AG04449 (cell line): ENCODE results near the gene CECR2.

Source experiments
- CTCF ChIA-PET: fragments of 350-600 bp; formaldehyde crosslinking; extraction: SDS; loops from one replicate; lab custom pipeline; 2021; ENCODE audit warnings: antibody characterized with exemption; lab: Yijun Ruan, JAX
- POLR2A ChIA-PET: fragments of 400-600, 350-600 bp; formaldehyde crosslinking; extraction: SDS; loops from one replicate; lab custom pipeline; 2020; ENCODE audit warnings: antibody characterized with exemption, inconsistent platforms; lab: Yijun Ruan, JAX
- DNase-seq: peaks from one replicate; pipeline ENCODE4 v3.0.0-alpha.2; 2010; ENCODE audit warnings: low read depth, low spot score
- H3K4me3 ChIP-seq: 2 replicates; pipeline ENCODE4 v1.5.1; 2011; ENCODE audit warnings: low read depth, mild to moderate bottlenecking, control low read depth, low read length
- CTCF ChIP-seq: IDR thresholded peaks from one replicate; pipeline ENCODE4 v1.5.1; 2011; ENCODE audit warnings: mild to moderate bottlenecking, moderate library complexity, low read length, control low read depth, inconsistent platforms; ENCODE audit not compliant: insufficient read depth; ENCODE audit errors: missing control alignments

Gene CECR2

GRCh38 chr22:17481424-17481823 is 112.2 kb downstream of the CECR2 start:
- no peak overlapping the region for H3K4me3 ChIP-seq
- ChIA-PET CTCF (no interaction called here), POLR2A (no interaction called here)
- no peak for DNase-seq
- TF ChIP-seq CTCF: no peak

GRCh38 chr22:17483688-17484372 is 114.6 kb downstream of the CECR2 start:
- CTCF ChIA-PET: interaction anchor here (1.0 to 1.4 kb wide), 2 partner anchors 312 to 408 kb away, joined by 4 to 5 read pairs; no protein-coding TSS in a partner anchor
- no peak for DNase-seq
- TF ChIP-seq CTCF: no peak
- POLR2A ChIA-PET: no interaction called here
- no peak overlapping the region for H3K4me3 ChIP-seq

GRCh38 chr22:17484608-17485007 is 115.3 kb downstream of the CECR2 start:
- POLR2A ChIA-PET: no interaction called here
- CTCF ChIA-PET: interaction anchor here (1.0 kb wide), 1 partner anchor 410 kb away, joined by 3 read pairs; no protein-coding TSS in a partner anchor
- TF ChIP-seq CTCF: no peak
- no peak overlapping the region for H3K4me3 ChIP-seq
- DNase-seq: no peak

- ChIA-PET POLR2A (no interaction called here), CTCF (interaction anchor here (1.2 kb wide), 1 partner anchor 315 kb away, joined by 3 read pairs; no protein-coding TSS in a partner anchor)
- no peak for DNase-seq
- H3K4me3 ChIP-seq: no peak overlapping the region
- no peak for TF ChIP-seq CTCF
Observed at GRCh38 chr22:17486313-17486712, 117.1 kb downstream of the CECR2 start.

- TF ChIP-seq CTCF: no peak
- ChIA-PET CTCF (interaction anchor here (1.2 kb wide), 1 partner anchor 315 kb away, joined by 3 read pairs; no protein-coding TSS in a partner anchor), POLR2A (no interaction called here)
- H3K4me3 ChIP-seq: no peak overlapping the region
- no peak for DNase-seq
Observed at GRCh38 chr22:17486719-17487118, 117.5 kb downstream of the CECR2 start.

GRCh38 chr22:17489101-17489500 is 119.8 kb downstream of the CECR2 start:
- ChIA-PET POLR2A (no interaction called here), CTCF (interaction anchor here (0.8 to 2.0 kb wide), 2 partner anchors 13 to 431 kb away, joined by 3 to 9 read pairs; no protein-coding TSS in a partner anchor)
- H3K4me3 ChIP-seq: no peak overlapping the region
- no peak for DNase-seq
- no peak for TF ChIP-seq CTCF
